ENCODE measurements around the gene RNF31. TPM values are rescaled to one million over a fixed set of nuclear protein-coding genes. Genes with fewer than 3 reads are reported as not detected.

The RNF31 gene
- total and polyA plus RNA-seq, 2 donors (not counting 1 experiment from before 2014, with no cell fraction given) = 69.8 to 103 TPM

DNA sequence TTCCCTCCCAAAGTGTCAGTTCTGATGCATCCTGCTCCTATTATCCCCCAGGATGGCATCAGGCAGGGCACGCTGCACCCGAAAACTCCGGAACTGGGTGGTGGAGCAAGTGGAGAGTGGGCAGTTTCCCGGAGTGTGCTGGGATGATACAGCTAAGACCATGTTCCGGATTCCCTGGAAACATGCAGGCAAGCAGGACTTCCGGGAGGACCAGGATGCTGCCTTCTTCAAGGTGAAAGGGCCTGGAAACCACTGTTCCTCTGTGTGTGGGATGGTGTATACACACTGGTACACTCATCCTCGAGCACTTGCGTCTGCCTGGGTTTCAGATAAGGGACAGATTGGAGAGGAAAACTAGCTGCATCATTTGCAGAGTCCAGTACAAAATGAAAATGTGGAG lies 14.8 kb downstream of the RNF31 start:
- POLR2A ChIA-PET = interaction anchor here (0.7 to 3.8 kb wide), 16 partner anchors 9 to 268 kb away, joined by 3 to 35 read pairs (median 6); partner anchors contain the start of genes DCAF11, DHRS1, EMC9 and IPO4
- Histone ChIP-seq H4K20me1 (ENCODE audit: control insufficient read depth, insufficient read depth, low read length, poor library complexity, severe bottlenecking) (peaks cover 50% of the 10 kb centered on the region), H2AFZ (ENCODE audit: insufficient read depth, low read depth, low read length, poor library complexity, severe bottlenecking) (no peak overlapping the region), H3K27ac (ENCODE audit: low read length in 2 of 2) (peak overlapping the region; percentile 85 to 88), H3K79me2 (ENCODE audit: control insufficient read depth, insufficient read depth, low read length) (peaks cover 37% of the 10 kb centered on the region), H3K36me3 (replicated peaks in 1 of 2; ENCODE audit: control extremely low read depth in 1 of 2, control insufficient read depth in 1 of 2, extremely low read depth in 1 of 2, insufficient read depth in 2 of 2, low read length in 1 of 2) (peaks cover 3 to 70% of the 10 kb centered on the region in 2 experiments), H3K27me3 (replicated peaks in 1 of 4; ENCODE audit: control extremely low read depth in 1 of 4, control insufficient read depth in 3 of 4, insufficient read depth in 4 of 4, low read length in 3 of 4) (no peaks in the 10 kb centered on the region), H3K4me3 (ENCODE audit: control extremely low read depth in 1 of 5, extremely low read depth in 1 of 5, insufficient read depth in 1 of 5, low read depth in 2 of 5, low read length in 4 of 5) (peak overlapping the region; percentile 69 to 100 (median 91)), H3K4me1 (ENCODE audit: control insufficient read depth in 2 of 2, insufficient read depth in 2 of 2, low read length in 2 of 2) (peaks cover 29 to 39% of the 10 kb centered on the region in 2 donors), H3K9ac (ENCODE audit: low read length) (peak overlapping the region; percentile 76), H3K9me3 (ENCODE audit: control extremely low read depth in 1 of 3, control insufficient read depth in 2 of 3, insufficient read depth in 1 of 3, low read length in 2 of 3) (no peaks in the 10 kb centered on the region), H3K4me2 (replicated peaks; ENCODE audit: low read depth, low read length, poor library complexity, severe bottlenecking) (peak overlapping the region; percentile 77)
- no peak for DNase-seq
- H3K27ac Mint-ChIP-seq = peak overlapping the region; percentile 99
- no peak for ATAC-seq (ENCODE audit: low read depth)
- intact Hi-C loops (cut with micrococcal nuclease) = loop anchor here (5.0 kb wide), 1 partner anchor 70 kb away; the partner anchor contains the start of genes GMPR2 and NEDD8
- H3K9me3 Mint-ChIP-seq (ENCODE audit: insufficient read depth) = no peaks in the 10 kb centered on the region
- H3K4me1 Mint-ChIP-seq = peaks cover 42% of the 10 kb centered on the region
- CTCF ChIA-PET = interaction anchor here (0.6 to 3.8 kb wide), 21 partner anchors 9 to 270 kb away, joined by 3 to 63 read pairs (median 12); partner anchors contain the start of genes CIDEB, DCAF11, EMC9 and IPO4
- peak overlapping the region; percentile 100 for H3K4me3 Mint-ChIP-seq
- no peaks in the 10 kb centered on the region for H3K27me3 Mint-ChIP-seq
- WGBS (ENCODE audit: insufficient coverage) = 87% methylated on average over 5 of the region's 8 CpGs
- TF ChIP-seq, protein P1, sequence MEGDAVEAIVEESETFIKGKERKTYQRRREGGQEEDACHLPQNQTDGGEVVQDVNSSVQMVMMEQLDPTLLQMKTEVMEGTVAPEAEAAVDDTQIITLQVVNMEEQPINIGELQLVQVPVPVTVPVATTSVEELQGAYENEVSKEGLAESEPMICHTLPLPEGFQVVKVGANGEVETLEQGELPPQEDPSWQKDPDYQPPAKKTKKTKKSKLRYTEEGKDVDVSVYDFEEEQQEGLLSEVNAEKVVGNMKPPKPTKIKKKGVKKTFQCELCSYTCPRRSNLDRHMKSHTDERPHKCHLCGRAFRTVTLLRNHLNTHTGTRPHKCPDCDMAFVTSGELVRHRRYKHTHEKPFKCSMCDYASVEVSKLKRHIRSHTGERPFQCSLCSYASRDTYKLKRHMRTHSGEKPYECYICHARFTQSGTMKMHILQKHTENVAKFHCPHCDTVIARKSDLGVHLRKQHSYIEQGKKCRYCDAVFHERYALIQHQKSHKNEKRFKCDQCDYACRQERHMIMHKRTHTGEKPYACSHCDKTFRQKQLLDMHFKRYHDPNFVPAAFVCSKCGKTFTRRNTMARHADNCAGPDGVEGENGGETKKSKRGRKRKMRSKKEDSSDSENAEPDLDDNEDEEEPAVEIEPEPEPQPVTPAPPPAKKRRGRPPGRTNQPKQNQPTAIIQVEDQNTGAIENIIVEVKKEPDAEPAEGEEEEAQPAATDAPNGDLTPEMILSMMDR (IDR thresholded peaks at IDR 0.05) = no peak
- TF ChIP-seq EZH2 (IDR thresholded peaks at IDR 0.05; ENCODE audit: borderline replicate concordance, insufficient read depth, low read depth, low read length, poor library complexity, severe bottlenecking) = no peak

DNA sequence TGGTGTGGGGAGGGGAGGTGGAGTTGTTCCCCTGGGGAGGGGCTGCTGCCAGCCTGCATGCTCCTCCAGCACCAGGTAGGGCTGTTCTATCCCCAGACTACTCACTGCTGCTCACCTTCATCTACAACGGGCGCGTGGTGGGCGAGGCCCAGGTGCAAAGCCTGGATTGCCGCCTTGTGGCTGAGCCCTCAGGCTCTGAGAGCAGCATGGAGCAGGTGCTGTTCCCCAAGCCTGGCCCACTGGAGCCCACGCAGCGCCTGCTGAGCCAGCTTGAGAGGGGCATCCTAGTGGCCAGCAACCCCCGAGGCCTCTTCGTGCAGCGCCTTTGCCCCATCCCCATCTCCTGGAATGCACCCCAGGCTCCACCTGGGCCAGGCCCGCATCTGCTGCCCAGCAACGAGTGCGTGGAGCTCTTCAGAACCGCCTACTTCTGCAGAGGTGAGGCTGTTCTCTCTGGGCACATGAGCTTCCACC lies 17.3 kb downstream of the RNF31 start:
- Histone ChIP-seq H3K9me3 (ENCODE audit: control extremely low read depth in 1 of 3, control insufficient read depth in 2 of 3, insufficient read depth in 1 of 3, low read length in 2 of 3) (no peaks in the 10 kb centered on the region), H3K4me3 (ENCODE audit: control extremely low read depth in 1 of 5, extremely low read depth in 1 of 5, insufficient read depth in 1 of 5, low read depth in 2 of 5, low read length in 4 of 5) (no peak overlapping the region), H3K27ac (ENCODE audit: low read length in 2 of 2) (no peak overlapping the region), H3K27me3 (replicated peaks in 1 of 4; ENCODE audit: control extremely low read depth in 1 of 4, control insufficient read depth in 3 of 4, insufficient read depth in 4 of 4, low read length in 3 of 4) (no peaks in the 10 kb centered on the region), H3K9ac (ENCODE audit: low read length) (no peak overlapping the region), H3K36me3 (replicated peaks in 1 of 2; ENCODE audit: control extremely low read depth in 1 of 2, control insufficient read depth in 1 of 2, extremely low read depth in 1 of 2, insufficient read depth in 2 of 2, low read length in 1 of 2) (peaks cover 3 to 67% of the 10 kb centered on the region in 2 experiments), H3K79me2 (ENCODE audit: control insufficient read depth, insufficient read depth, low read length) (peaks cover 37% of the 10 kb centered on the region), H4K20me1 (ENCODE audit: control insufficient read depth, insufficient read depth, low read length, poor library complexity, severe bottlenecking) (peaks cover 53% of the 10 kb centered on the region), H2AFZ (ENCODE audit: insufficient read depth, low read depth, low read length, poor library complexity, severe bottlenecking) (no peak overlapping the region), H3K4me2 (replicated peaks; ENCODE audit: low read depth, low read length, poor library complexity, severe bottlenecking) (no peak overlapping the region), H3K4me1 (ENCODE audit: control insufficient read depth in 2 of 2, insufficient read depth in 2 of 2, low read length in 2 of 2) (peaks cover 29 to 39% of the 10 kb centered on the region in 2 donors)
- ChIA-PET POLR2A (interaction anchor here (0.6 kb wide), 1 partner anchor 112 kb away, joined by 3 read pairs; no protein-coding TSS in a partner anchor), CTCF (interaction anchor here (0.9 to 1.0 kb wide), 2 partner anchors 54 to 56 kb away, joined by 3 to 5 read pairs; no protein-coding TSS in a partner anchor)
- intact Hi-C loops (cut with micrococcal nuclease) = loop anchor here (5.0 kb wide), 1 partner anchor 68 kb away; the partner anchor contains the start of genes GMPR2 and NEDD8
- Mint-ChIP-seq H3K4me3 (no peak overlapping the region), H3K4me1 (peaks cover 45% of the 10 kb centered on the region), H3K27me3 (no peaks in the 10 kb centered on the region), H3K9me3 (ENCODE audit: insufficient read depth) (no peaks in the 10 kb centered on the region), H3K27ac (peak overlapping the region; percentile 67)
- DNase-seq (no peak), ATAC-seq (ENCODE audit: low read depth) (no peak)
- TF ChIP-seq EZH2 (IDR thresholded peaks at IDR 0.05; ENCODE audit: borderline replicate concordance, insufficient read depth, low read depth, low read length, poor library complexity, severe bottlenecking) = no peak
- TF ChIP-seq, protein P1 (IDR thresholded peaks at IDR 0.05) = no peak
- WGBS (ENCODE audit: insufficient coverage) = 97% methylated on average over 14 of the region's 14 CpGs
